ENCODE measurements around the gene PBX1.

PBX1 gene

DNA sequence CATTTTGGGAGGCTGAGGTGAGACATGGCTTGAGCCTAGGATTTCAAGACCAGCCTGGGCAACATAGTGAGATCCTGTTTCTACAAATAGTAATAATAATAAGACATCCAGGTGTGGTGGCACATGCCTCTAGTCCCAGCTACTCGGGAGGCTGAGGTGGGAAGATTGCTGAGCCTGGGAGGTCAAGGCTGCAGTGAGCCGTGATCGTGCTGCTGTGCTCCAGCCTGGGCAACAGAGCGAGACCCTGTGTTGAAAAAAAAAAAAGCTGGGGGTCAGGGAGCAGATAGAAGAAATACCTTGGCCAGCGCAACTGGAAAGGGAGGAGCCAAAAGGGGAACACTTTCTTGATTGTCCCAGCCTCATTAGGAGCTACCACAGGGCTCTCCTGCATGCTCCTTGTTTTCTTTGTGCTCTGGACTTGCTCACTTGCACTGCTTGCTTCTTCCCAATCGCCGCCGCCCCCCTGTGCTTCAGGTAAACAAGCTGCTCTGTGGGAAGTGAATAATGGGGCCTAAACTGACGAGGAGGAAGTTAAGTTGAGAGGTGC lies 31.1 kb downstream of the PBX1 start:
- DNase-seq (ENCODE audit: insufficient read length, low spot score) (no peak), FAIRE-seq (no peak)
- TF ChIP-seq, protein P1, sequence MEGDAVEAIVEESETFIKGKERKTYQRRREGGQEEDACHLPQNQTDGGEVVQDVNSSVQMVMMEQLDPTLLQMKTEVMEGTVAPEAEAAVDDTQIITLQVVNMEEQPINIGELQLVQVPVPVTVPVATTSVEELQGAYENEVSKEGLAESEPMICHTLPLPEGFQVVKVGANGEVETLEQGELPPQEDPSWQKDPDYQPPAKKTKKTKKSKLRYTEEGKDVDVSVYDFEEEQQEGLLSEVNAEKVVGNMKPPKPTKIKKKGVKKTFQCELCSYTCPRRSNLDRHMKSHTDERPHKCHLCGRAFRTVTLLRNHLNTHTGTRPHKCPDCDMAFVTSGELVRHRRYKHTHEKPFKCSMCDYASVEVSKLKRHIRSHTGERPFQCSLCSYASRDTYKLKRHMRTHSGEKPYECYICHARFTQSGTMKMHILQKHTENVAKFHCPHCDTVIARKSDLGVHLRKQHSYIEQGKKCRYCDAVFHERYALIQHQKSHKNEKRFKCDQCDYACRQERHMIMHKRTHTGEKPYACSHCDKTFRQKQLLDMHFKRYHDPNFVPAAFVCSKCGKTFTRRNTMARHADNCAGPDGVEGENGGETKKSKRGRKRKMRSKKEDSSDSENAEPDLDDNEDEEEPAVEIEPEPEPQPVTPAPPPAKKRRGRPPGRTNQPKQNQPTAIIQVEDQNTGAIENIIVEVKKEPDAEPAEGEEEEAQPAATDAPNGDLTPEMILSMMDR (IDR thresholded peaks at IDR 0.05; ENCODE audit: insufficient read depth, missing control alignments), result no peak

DNA sequence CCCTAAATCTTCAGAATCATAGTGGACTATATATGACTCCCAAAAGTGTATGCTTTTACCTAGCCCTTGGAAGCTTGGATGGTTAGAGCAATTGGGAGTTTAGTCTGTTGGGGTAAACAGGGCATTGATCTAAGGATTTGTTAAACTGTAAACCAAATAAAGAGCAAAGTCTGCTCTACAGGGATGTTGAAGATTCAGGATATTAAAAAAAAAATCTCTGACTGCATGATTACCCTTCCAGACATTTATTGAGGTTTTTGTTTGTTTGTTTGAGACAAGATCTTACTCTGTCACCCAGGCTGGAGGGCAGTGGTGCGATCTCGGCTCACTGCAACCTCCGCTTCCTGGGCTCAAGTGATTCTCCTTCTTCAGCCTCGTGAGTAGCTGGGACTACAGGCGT lies 31.6 kb downstream of the PBX1 start:
- no peak for DNase-seq (ENCODE audit: insufficient read length, low spot score)
- TF ChIP-seq, protein P1 (IDR thresholded peaks at IDR 0.05; ENCODE audit: insufficient read depth, missing control alignments), result no peak
- FAIRE-seq, result no peak

DNA sequence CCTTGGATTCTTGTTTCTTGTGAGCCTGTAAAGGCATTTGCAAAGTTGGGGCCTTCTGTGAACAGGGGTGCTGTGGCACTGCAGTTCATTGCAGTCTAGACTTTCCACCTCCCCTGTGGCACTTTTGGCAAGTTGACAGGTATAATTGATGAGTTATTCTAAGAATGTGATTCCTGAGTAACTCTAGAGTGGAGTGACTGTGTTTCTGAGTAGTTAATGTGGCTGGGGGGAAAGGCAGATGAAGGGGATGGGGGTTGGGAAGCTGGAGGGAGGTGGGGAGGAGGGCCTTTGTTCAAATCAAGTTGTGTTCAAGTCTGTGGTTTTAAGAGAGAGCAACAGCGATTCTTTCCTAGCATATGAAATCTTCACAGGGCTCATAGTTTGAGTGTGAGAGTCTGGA lies 32.9 kb downstream of the PBX1 start:
- TF ChIP-seq, protein P1 (IDR thresholded peaks at IDR 0.05; ENCODE audit: insufficient read depth, missing control alignments), result no peak
- no peak for FAIRE-seq
- no peak for DNase-seq (ENCODE audit: insufficient read length, low spot score)

DNA sequence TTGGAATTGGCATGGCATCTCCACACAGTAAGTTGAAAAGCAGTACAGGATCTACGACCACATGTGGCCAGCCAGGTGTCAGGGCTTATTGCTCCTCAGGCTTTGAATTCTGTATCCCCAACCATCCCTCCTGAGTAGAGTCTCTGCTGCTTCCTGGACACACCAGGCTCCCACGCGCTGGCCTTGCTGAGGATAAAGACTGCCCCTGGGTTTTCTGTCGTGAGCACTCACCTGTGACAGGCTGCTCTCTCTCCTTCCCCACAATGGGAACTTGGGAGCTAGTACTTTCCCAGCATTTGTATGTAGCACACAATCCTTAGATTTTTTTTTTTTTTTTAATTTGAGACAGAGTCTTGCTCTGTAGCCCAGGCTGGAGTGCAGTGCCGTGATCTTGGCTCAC lies 33.6 kb downstream of the PBX1 start:
- TF ChIP-seq, protein P1 (IDR thresholded peaks at IDR 0.05; ENCODE audit: insufficient read depth, missing control alignments), result no peak
- no peak for FAIRE-seq

DNA sequence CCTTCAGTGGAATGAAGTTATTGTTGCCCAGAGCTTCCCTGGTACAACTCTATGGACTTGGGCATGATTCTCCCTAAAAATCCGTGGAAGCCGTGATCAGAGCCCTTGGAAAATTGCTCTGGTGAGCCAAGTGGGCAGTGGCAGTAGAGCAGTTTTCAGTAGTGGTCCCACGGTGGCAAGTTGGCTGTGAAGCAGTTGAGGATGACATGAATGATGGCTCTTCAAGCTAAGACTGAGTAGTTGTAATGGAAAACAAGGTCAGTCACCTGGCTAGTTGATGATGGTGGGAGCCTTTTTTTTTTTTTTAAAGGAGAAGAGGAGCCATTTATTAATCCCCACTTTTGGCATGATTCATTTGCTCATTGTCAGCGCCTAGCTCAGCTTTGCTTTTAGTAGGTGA lies 36.2 kb downstream of the PBX1 start:
- TF ChIP-seq, protein P1 (IDR thresholded peaks at IDR 0.05; ENCODE audit: insufficient read depth, missing control alignments), result no peak
- DNase-seq (ENCODE audit: insufficient read length, low spot score) (no peak), FAIRE-seq (no peak)

More for the DNA sequence above, 33.6 kb downstream of the PBX1 start:
- DNase-seq (ENCODE audit: insufficient read length, low spot score), result no peak

DNA sequence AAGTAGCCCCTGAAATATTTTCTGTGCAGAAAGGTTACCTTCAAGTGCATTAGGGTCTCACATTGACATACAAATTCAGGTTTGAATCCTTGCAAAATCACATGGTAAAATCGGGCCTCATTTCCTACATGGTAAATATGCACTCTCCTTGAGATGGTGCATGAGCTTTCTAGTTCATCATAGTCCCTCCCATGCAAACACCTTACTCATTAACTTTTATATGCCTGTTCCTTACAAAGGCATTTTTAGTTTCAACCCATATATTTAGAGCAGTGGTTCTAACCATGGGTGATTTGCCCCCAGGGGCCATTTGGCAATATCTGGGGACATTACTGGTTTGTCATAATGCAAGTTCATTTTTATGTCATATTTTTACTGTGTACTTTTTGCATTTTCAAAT lies 37.2 kb downstream of the PBX1 start:
- TF ChIP-seq, protein P1 (IDR thresholded peaks at IDR 0.05; ENCODE audit: insufficient read depth, missing control alignments), result no peak
- FAIRE-seq (peak; percentile 81), DNase-seq (ENCODE audit: insufficient read length, low spot score) (no peak)

DNA sequence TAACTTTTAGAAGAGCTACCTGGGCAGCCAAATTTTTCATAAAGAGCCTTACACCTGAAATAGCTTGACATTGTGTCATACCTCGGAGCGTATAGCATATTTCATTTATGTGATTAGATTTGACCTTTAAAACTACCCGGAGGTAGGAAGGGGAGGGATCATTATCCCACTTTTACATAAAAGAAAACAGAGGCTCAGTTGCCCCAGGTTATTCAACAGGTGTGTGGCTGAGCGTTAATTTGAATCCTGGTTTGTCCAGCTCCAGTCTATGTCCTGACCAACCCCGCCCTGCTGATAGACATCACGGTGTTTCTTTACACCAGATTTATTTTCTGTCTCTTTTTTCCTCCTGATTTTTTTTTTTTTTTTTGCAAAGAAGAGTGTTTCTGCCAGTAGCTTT lies 39.7 kb downstream of the PBX1 start:
- DNase-seq (ENCODE audit: insufficient read length, low spot score), result no peak
- TF ChIP-seq, protein P1 (IDR thresholded peaks at IDR 0.05; ENCODE audit: insufficient read depth, missing control alignments), result no peak
- FAIRE-seq, result no peak
